LNCAP (cell line): ENCODE measurements around the gene MPHOSPH9.

ENCODE experiments used
- CTCF ChIP-seq: fragments of 450-650 bp; IDR thresholded peaks from 2 replicates; pipeline ENCODE4 v1.5.1; 2017; ENCODE audit warnings: mild to moderate bottlenecking

Gene MPHOSPH9

DNA sequence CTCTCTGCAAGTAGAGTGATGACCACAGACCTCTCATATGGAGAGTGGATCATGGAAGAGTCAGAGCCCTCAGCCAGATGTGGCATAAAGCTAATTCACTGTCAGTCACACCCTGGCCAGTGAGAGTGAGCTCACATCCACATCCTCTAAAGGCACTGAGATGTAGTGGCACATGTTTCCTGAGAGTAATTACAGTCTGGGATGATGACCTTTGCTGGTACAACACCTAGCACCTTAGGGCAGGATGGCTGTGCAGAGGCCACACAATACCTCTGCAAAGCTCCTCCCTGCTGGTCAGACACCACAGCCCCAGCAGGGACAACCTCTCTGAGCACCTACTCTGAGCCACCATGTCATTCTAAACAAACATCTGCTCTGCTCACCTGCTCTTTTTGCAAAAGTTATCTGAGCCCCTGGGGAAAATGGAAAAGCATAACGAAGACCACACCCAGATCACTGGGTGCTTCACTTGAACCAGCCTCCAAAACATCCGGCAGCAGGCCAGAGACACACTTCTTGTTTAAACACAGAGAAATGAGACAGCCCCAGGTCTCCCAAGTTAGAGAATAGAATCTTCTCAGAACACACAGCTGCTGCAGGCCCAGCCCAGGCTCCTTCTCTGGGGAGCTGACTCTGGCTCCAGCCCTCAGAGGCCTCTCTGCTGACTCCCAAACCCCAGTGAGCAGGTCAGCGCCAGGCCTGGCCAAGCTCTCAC is 112.3 kb downstream of the MPHOSPH9 start:
- no peak for TF ChIP-seq CTCF

- TF ChIP-seq CTCF, result no peak
Observed at GRCh38 chr12:123119808-123120207, 113.1 kb downstream of the MPHOSPH9 start.

GRCh38 chr12:123118497-123118896 is 114.4 kb downstream of the MPHOSPH9 start:
- no peak for TF ChIP-seq CTCF

- TF ChIP-seq CTCF, result no peak
Observed at GRCh38 chr12:123115409-123116121, 117.4 kb downstream of the MPHOSPH9 start.

DNA sequence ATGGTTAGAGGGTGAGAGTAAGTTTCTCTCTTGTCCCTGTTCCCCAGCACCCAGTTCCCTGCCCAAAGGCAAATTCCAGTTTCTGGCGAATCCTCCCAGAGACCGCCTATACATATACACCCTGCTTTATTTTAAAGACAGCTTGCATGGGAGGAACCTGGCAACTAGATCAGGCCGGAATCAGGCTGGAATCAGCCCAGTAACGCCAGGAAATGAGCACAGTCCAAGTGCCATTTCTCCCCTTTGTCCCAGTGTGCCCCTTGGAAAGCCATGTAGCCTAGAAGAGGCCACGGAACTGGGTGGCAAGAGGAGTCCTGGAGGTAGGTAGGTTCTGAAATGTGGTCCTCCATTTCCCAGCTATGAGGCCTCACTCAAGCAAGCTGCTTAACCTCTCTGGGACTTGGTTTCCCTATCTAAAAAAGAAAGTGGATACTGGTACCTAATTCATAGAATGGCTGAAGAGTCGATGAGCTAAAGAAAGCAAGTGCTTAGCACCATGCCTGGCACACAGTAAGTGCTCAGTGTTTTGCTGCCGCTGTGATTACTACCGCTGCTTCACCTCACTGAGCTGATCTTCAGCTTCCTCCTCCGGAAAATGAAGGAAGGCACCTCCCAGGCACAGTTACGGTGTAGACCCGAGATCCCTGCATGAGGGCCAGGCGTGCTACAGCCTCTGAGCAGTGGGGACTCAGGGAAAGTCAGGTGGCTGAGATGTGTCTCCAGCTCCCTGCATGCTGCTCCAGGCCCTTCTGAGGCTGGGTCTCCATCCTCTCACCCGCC is 118.4 kb downstream of the MPHOSPH9 start:
- TF ChIP-seq CTCF, result no peak

DNA sequence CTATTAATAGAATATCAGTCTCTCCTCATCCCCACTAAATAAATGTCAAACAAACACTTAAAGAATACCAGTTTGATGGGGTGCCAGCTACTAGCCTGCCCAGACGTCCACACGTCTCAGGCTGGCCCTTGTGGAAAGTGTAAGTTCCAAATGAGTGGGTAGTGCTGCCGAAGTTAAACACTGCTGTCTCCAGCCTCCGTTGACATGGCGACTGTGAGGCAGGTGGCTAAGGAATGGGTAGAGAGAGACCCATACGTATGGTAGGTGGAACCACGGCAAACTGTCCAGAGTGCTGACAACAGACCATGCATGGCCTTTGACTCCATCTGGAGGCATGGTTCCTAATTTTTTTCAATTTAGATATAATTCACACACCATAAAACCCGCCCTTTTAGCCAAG is 119.9 kb downstream of the MPHOSPH9 start:
- TF ChIP-seq CTCF, result no peak

- no peak for TF ChIP-seq CTCF
Observed at GRCh38 chr12:123111498-123112165, 121.3 kb downstream of the MPHOSPH9 start.
